H1 (cell line): ENCODE measurements around the gene OXNAD1. TPM values are rescaled to one million over a fixed set of nuclear protein-coding genes. Genes with fewer than 3 reads are reported as not detected.

Experiments
- CTCF ChIA-PET: fragments of 300-600 bp; sonication (Branson Sonifier 250); formaldehyde crosslinking; loops from one replicate; lab custom pipeline; 2021; ENCODE audit not compliant: partially characterized antibody; lab: Charles Lee
- POLR2A ChIA-PET: fragments of 300-600 bp; sonication (Branson Sonifier 250); formaldehyde crosslinking; loops from one replicate; lab custom pipeline; 2021; ENCODE audit warnings: inconsistent platforms; ENCODE audit not compliant: partially characterized antibody; lab: Charles Lee
- DNase-seq, 2 experiments: peaks; one replicate each; pipeline versions ENCODE4 v3.0.0 to v3.0.0-alpha.2; 2010 to 2022; ENCODE audit warnings: low spot score in 2 of 2, low read depth in 1 of 2, mixed read lengths in 1 of 2
- FAIRE-seq: peaks from 2 replicates; lab custom pipeline; 2011; peaks lifted over from hg19 to GRCh38; lab: Jason Lieb, UNC
- H2AFZ ChIP-seq: 2 replicates; pipeline ENCODE4 v1.8.1; 2012; ENCODE audit warnings: low read length, inconsistent platforms
- H2AK5ac ChIP-seq: 2 replicates; pipeline ENCODE4 v1.6.1; 2013; ENCODE audit warnings: low read depth, low read length
- H2BK120ac ChIP-seq: replicated peaks from 2 replicates; pipeline ENCODE3; 2013; ENCODE audit warnings: low read depth, low read length, inconsistent platforms
- H2BK12ac ChIP-seq: 2 replicates; pipeline ENCODE4 v1.6.1; 2013; ENCODE audit warnings: low read depth, low read length
- H2BK15ac ChIP-seq: 2 replicates; pipeline ENCODE4 v1.6.1; 2013; ENCODE audit warnings: low read length
- H2BK20ac ChIP-seq: 2 replicates; pipeline ENCODE4 v1.6.1; 2013; ENCODE audit warnings: low read length
- H2BK5ac ChIP-seq: 2 replicates; pipeline ENCODE4 v1.6.1; 2013; ENCODE audit warnings: low read depth, low read length
- H3K14ac ChIP-seq: 2 replicates; pipeline ENCODE4 v1.6.1; 2013; ENCODE audit warnings: inconsistent platforms; ENCODE audit not compliant: insufficient read length
- H3K18ac ChIP-seq: 2 replicates; pipeline ENCODE4 v1.6.1; 2013; ENCODE audit warnings: low read length; ENCODE audit errors: extremely low read depth
- H3K23ac ChIP-seq: 2 replicates; pipeline ENCODE4 v1.6.1; 2013; ENCODE audit warnings: inconsistent platforms; ENCODE audit not compliant: insufficient read length
- H3K23me2 ChIP-seq: 2 replicates; pipeline ENCODE4 v1.6.1; 2013; ENCODE audit warnings: low read depth, low read length
- H3K27ac ChIP-seq: 2 replicates; pipeline ENCODE4 v1.6.1; 2011; ENCODE audit warnings: low read depth, low read length, inconsistent platforms
- H3K27me3 ChIP-seq, 4 experiments: replicated peaks in 1 of 4; 1 replicate in 1 of 4; 2 replicates in 3 of 4; pipeline versions ENCODE4 v1.6.1 to v1.8.1; 2011 to 2013; ENCODE audit warnings: low read length in 3 of 4, mild to moderate bottlenecking in 3 of 4, inconsistent platforms in 2 of 4, mixed read lengths in 2 of 4, moderate library complexity in 1 of 4; ENCODE audit not compliant: control insufficient read depth in 3 of 4, insufficient read depth in 3 of 4; ENCODE audit errors: extremely low read depth in 1 of 4
- H3K36me3 ChIP-seq, 4 experiments: 2 replicates each; pipeline versions ENCODE4 v1.6.1 to v1.8.1; 2011 to 2013; ENCODE audit warnings: mild to moderate bottlenecking in 4 of 4, low read length in 3 of 4, moderate library complexity in 2 of 4, control low read depth in 1 of 4, inconsistent platforms in 1 of 4; ENCODE audit not compliant: insufficient read depth in 4 of 4, control insufficient read depth in 2 of 4
- H3K4ac ChIP-seq: replicated peaks from 2 replicates; pipeline ENCODE3; 2013; ENCODE audit warnings: low read length, low read depth, mixed read lengths, inconsistent platforms; ENCODE audit not compliant: insufficient read length
- H3K4me1 ChIP-seq, 4 experiments: replicated peaks in 1 of 4; 1 replicate in 1 of 4; 2 replicates in 3 of 4; pipeline versions ENCODE4 v1.6.1 to v1.8.1; 2011 to 2013; ENCODE audit warnings: low read length in 3 of 4, inconsistent platforms in 2 of 4, mixed read lengths in 1 of 4; ENCODE audit not compliant: insufficient read depth in 4 of 4, control insufficient read depth in 3 of 4
- H3K4me2 ChIP-seq, 2 experiments: 2 replicates each; pipeline versions ENCODE4 v1.6.1 to v1.8.1; 2011 to 2013; ENCODE audit warnings: low read depth in 2 of 2, low read length in 2 of 2, control low read depth in 1 of 2, inconsistent platforms in 1 of 2, mild to moderate bottlenecking in 1 of 2; ENCODE audit not compliant: insufficient read depth in 1 of 2
- H3K4me3 ChIP-seq, 4 experiments: fragments of 200-600, 300-600 bp in 1 of 4; sonication (generic), shearing (Covaris generic), sonication (Bioruptor Twin) in 1 of 4; 2 replicates each; pipeline versions ENCODE4 v1.5.1 to v1.8.1; 2011 to 2016; ENCODE audit warnings: low read length in 4 of 4, low read depth in 3 of 4, control low read depth in 2 of 4, inconsistent platforms in 2 of 4, mild to moderate bottlenecking in 2 of 4, mixed read lengths in 1 of 4, moderate library complexity in 1 of 4; ENCODE audit not compliant: insufficient read depth in 2 of 4; ENCODE audit errors: extremely low read depth in 1 of 4
- H3K56ac ChIP-seq: replicated peaks from 2 replicates; pipeline ENCODE3; 2013; ENCODE audit warnings: low read depth, mild to moderate bottlenecking, mixed read lengths, low read length, inconsistent platforms; ENCODE audit not compliant: insufficient read length
- H3K79me1 ChIP-seq: 2 replicates; pipeline ENCODE4 v1.6.1; 2013; ENCODE audit warnings: low read depth, low read length, control low read depth
- H3K79me2 ChIP-seq, 2 experiments: 2 replicates each; pipeline versions ENCODE4 v1.6.1 to v1.8.1; 2012 to 2013; ENCODE audit warnings: low read length in 2 of 2, mild to moderate bottlenecking in 2 of 2, inconsistent platforms in 1 of 2; ENCODE audit not compliant: insufficient read depth in 2 of 2, control insufficient read depth in 1 of 2
- H3K9ac ChIP-seq, 4 experiments: replicated peaks in 1 of 4; 1 replicate in 1 of 4; 2 replicates in 3 of 4; pipeline versions ENCODE4 v1.6.1 to v1.8.1; 2011 to 2013; ENCODE audit warnings: low read depth in 3 of 4, low read length in 3 of 4, control low read depth in 2 of 4, mild to moderate bottlenecking in 2 of 4, moderate library complexity in 2 of 4, inconsistent platforms in 1 of 4; ENCODE audit errors: extremely low read depth in 1 of 4
- H3K9me3 ChIP-seq, 2 experiments: 2 replicates each; pipeline versions ENCODE4 v1.6.1 to v1.8.1; 2012 to 2013; ENCODE audit warnings: mild to moderate bottlenecking in 2 of 2, moderate library complexity in 2 of 2, control low read depth in 1 of 2, inconsistent platforms in 1 of 2, low read depth in 1 of 2, low read length in 1 of 2, mixed read lengths in 1 of 2; ENCODE audit not compliant: insufficient read depth in 2 of 2
- H4K20me1 ChIP-seq, 2 experiments: replicated peaks in 1 of 2; 2 replicates each; pipeline versions ENCODE3 to v1.8.1; 2011 to 2013; ENCODE audit warnings: inconsistent platforms in 2 of 2, low read length in 2 of 2, mild to moderate bottlenecking in 1 of 2; ENCODE audit not compliant: insufficient read depth in 2 of 2, control insufficient read depth in 1 of 2
- H4K5ac ChIP-seq: 2 replicates; pipeline ENCODE4 v1.6.1; 2013; ENCODE audit warnings: low read length, low read depth, mixed read lengths, inconsistent platforms; ENCODE audit not compliant: insufficient read length
- H4K8ac ChIP-seq: 2 replicates; pipeline ENCODE4 v1.8.0; 2013; ENCODE audit warnings: mild to moderate bottlenecking, moderate library complexity, low read length, inconsistent platforms; ENCODE audit not compliant: insufficient read depth; ENCODE audit errors: extremely low read depth
- H4K91ac ChIP-seq: replicated peaks from 2 replicates; pipeline ENCODE3; 2013; ENCODE audit warnings: low read length, mixed read lengths, inconsistent platforms; ENCODE audit not compliant: insufficient read length
- CHD1 ChIP-seq: IDR thresholded peaks from 2 replicates; pipeline ENCODE4 v1.6.1; 2012; ENCODE audit warnings: low read depth, low read length, improper control_type of control experiment
- EGR1 ChIP-seq: IDR thresholded peaks from 2 replicates; pipeline ENCODE4 v1.6.1; 2011; ENCODE audit warnings: low read depth, low read length, borderline replicate concordance
- HDAC6 ChIP-seq: IDR thresholded peaks from one replicate; pipeline ENCODE4 v1.7.1; 2012; ENCODE audit warnings: low read depth, mild to moderate bottlenecking, inconsistent platforms, low read length, moderate library complexity
- JUND ChIP-seq: IDR thresholded peaks from 2 replicates; pipeline ENCODE4 v1.6.1; 2011; ENCODE audit warnings: mild to moderate bottlenecking, improper control_type of control experiment, low read length
- NANOG ChIP-seq: IDR thresholded peaks from 2 replicates; pipeline ENCODE4 v1.6.1; 2011; ENCODE audit warnings: low read length, low read depth, mild to moderate bottlenecking, inconsistent platforms; ENCODE audit not compliant: insufficient read depth, poor library complexity, severe bottlenecking
- RBBP5 ChIP-seq: IDR thresholded peaks from 2 replicates; pipeline ENCODE4 v1.7.1; 2012; ENCODE audit warnings: low read depth, mild to moderate bottlenecking, inconsistent platforms, low read length, moderate library complexity, borderline replicate concordance
- TBP ChIP-seq: IDR thresholded peaks from 2 replicates; pipeline ENCODE4 v1.6.1; 2011; ENCODE audit warnings: low read depth, low read length, improper control_type of control experiment
- WGBS, 2 experiments: shearing (Covaris generic) in 1 of 2; methylation state at CpG; one replicate each; pipeline versions ENCODE4 v1.1.6 to v1.1.7; 2013 to 2015; ENCODE audit warnings: low lambda C conversion rate in 2 of 2, mixed read lengths in 2 of 2, inconsistent platforms in 1 of 2, low coverage in 1 of 2, missing lambda C conversion rate in 1 of 2; ENCODE audit not compliant: insufficient replicate concordance in 2 of 2, insufficient coverage in 1 of 2, insufficient read length in 1 of 2; ENCODE audit errors: extremely low coverage in 1 of 2, missing lambda C conversion rate in 1 of 2; 5-methylcytosine and 5-hydroxymethylcytosine counted together
- polyA plus RNA-seq, 7 experiments: library from polyadenylated mRNA; depleted of rRNA in 3 of 7; stranded (reverse) in 5 of 7; unstranded in 2 of 7; fragments of >200 nt in 5 of 7; fragments of 200-250 nt in 2 of 7; gene quantifications; 1 replicate in 5 of 7; 2 replicates in 1 of 7; 4 replicates in 1 of 7; pipeline versions ENCODE4 v1.2.1 to v1.2.3, GENCODE V29; 2011 to 2013; ENCODE audit warnings: missing spikeins in 2 of 7, mixed read lengths in 2 of 7
- total RNA-seq: library from RNA; stranded (reverse); fragmentation: NEBNext Ultra II Directional; extraction: Animal tissue kit (Norgen Biotek cat#: 25700); gene quantifications from 2 replicates; pipeline ENCODE4 v1.2.1, GENCODE V29; 2021

The OXNAD1 gene
- total and polyA plus RNA-seq, 2 of the 8 experiments (the other 6 are each of a cell fraction or from before 2014, with no cell fraction given) = 14.9 to 24.8 TPM

- peak overlapping the region; percentile 17; the same call in 1 of the 2 replicates for H3K27ac ChIP-seq
Observed at GRCh38 chr3:16300881-16301359, 35.9 kb downstream of the OXNAD1 start.

More at GRCh38 chr3:16300881-16301359, 35.9 kb downstream of the OXNAD1 start:
- peak overlapping the region; percentile 86 for H3K18ac ChIP-seq
- peaks cover 4% of the 10 kb centered on the region; the same call in 1 of the 2 replicates for H3K79me1 ChIP-seq
- H3K27me3 ChIP-seq = no peaks in the 10 kb centered on the region
- H3K4me2 ChIP-seq = peak overlapping the region; percentile 14 to 38; a peak in 1 of 4 replicates
- DNase-seq (no peak), FAIRE-seq (no peak)
- no peaks in the 10 kb centered on the region for H3K79me2 ChIP-seq
- H3K23me2 ChIP-seq = no peaks in the 10 kb centered on the region
- 86% methylated on average over 2 of the region's 2 CpGs; no CpG with 5 or more reads in 1 of the 2 experiments for WGBS, 2 experiments
- peak overlapping the region; percentile 35 for H4K5ac ChIP-seq
- no peak overlapping the region for H2AFZ ChIP-seq
- H2BK15ac ChIP-seq = no peak overlapping the region; the same call in 1 of the 2 replicates
- peaks cover 7 to 29% (median 21%) of the 10 kb centered on the region in 4 experiments; a peak in 6 of 7 replicates for H3K4me1 ChIP-seq
- ChIA-PET CTCF (interaction anchor here (0.6 to 4.4 kb wide), 9 partner anchors 9 to 212 kb away, joined by 3 to 19 read pairs (median 3); partner anchors contain the start of gene RFTN1), POLR2A (no interaction called here)
- peak overlapping the region in 1 of 4 experiments; percentile 35; a peak in 1 of 8 replicates for H3K4me3 ChIP-seq
- H2BK12ac ChIP-seq = peak overlapping the region; percentile 94
- H3K14ac ChIP-seq = no peak overlapping the region
- peak overlapping the region; percentile 51 for H2BK120ac ChIP-seq
- peaks cover 0 to 3% of the 10 kb centered on the region in 2 experiments; a peak in 1 of 4 replicates for H3K9me3 ChIP-seq
- peak overlapping the region; percentile 47; the same call in 1 of the 2 replicates for H2BK5ac ChIP-seq
- H3K56ac ChIP-seq = no peak overlapping the region
- peak overlapping the region; percentile 0 for H3K4ac ChIP-seq
- no peak for TF ChIP-seq NANOG
- no peak for TF ChIP-seq EGR1
- TF ChIP-seq JUND = no peak
- TF ChIP-seq CHD1 = no peak
- no peak for TF ChIP-seq TBP
- no peak for TF ChIP-seq RBBP5
- TF ChIP-seq HDAC6 = no peak
- H2BK20ac ChIP-seq = peak overlapping the region; percentile 23; the same call in 1 of the 2 replicates
- peak overlapping the region; percentile 94 for H2AK5ac ChIP-seq
- peaks cover 0 to 35% (median 12%) of the 10 kb centered on the region in 4 experiments; a peak in 5 of 8 replicates for H3K36me3 ChIP-seq
- H4K20me1 ChIP-seq = no peaks in the 10 kb centered on the region
- peak overlapping the region; percentile 90 for H4K91ac ChIP-seq
- no peak overlapping the region for H4K8ac ChIP-seq
- H3K9ac ChIP-seq = peak overlapping the region in 1 of 4 experiments; percentile 6; a peak in 1 of 7 replicates
- H3K23ac ChIP-seq = no peak overlapping the region
